GM18511 (cell line): Measurements from ENCODE around the gene B3GNT5.

Source experiments
- ATAC-seq: cut with Tn5 transposase; IDR thresholded peaks from one replicate; pipeline ENCODE4 v1.9.1; 2021; ENCODE audit warnings: mild to moderate bottlenecking, moderate library complexity; ENCODE audit not compliant: unreplicated experiment

Gene B3GNT5, protein sequence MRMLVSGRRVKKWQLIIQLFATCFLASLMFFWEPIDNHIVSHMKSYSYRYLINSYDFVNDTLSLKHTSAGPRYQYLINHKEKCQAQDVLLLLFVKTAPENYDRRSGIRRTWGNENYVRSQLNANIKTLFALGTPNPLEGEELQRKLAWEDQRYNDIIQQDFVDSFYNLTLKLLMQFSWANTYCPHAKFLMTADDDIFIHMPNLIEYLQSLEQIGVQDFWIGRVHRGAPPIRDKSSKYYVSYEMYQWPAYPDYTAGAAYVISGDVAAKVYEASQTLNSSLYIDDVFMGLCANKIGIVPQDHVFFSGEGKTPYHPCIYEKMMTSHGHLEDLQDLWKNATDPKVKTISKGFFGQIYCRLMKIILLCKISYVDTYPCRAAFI

DNA sequence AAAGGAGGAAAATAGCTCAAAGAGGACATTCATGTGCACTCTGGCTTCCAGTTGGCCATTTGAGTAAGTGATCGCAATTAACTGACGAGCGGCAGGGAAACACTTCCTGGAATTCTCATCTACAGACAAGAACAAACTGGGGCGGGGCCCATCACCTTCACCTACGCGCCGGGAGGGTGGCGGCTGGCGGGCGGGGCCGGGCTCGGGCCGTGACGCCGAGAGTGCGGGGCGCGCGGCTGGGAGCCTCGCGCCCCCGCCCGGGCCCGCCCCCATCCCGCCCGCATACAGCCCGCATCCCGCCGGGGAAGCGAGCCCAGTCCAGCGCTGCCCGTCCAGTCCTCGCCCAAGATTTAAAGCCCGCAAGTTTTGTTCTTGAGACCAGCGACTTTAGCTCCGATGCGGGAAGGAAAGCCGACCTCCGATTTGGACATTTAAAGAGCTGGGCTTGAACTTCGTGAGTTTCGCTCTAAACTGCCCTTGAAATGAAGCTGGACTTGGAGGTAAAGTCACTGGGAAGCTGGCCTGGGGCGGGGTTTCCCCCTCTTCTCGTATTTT, at the start of gene B3GNT5:
TSS of gene B3GNT5 (plus strand) at position 281 of the 555 bp plus-strand sequence. CDS start 16,546 bp downstream, outside the sequence.
- no peak for ATAC-seq

DNA sequence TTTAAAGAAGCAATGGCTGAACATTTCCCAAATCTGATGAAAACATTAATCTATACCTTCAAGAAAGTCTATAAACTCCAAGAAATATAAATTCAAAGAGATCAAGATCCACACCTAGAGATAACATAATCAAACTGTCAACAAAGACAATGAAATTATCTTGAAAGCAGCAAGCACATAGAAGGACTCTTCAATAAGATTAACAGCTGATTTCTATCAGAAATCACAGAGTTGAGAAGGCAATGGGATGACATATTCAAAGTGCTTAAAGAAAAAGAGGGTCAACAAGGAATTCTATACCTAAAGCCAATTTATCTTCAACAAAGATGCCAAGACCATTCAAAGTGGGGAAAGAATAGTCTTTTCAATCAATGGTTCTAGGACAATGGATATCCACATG, 49.4 kb upstream of the B3GNT5 start:
- ATAC-seq, result no peak

DNA sequence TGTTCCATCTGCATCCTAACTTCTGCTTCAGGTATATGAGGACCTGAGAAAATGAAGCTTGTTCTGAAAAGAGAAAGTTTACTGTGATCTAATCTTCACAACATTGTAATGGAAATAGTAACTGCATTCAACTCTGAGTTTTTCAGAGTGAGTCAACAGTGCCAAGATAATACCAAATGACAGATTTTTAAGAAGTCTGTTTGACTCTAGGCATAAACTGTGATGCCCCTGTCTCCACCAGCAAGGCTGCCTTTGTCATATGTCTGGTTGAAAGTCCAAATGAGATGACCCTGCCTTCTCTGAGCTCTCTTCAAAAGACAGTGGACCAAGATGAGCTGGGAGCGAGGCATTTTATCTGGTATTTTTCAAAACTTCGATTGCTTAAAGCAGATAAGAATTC, 44.8 kb upstream of the B3GNT5 start:
- no peak for ATAC-seq

DNA sequence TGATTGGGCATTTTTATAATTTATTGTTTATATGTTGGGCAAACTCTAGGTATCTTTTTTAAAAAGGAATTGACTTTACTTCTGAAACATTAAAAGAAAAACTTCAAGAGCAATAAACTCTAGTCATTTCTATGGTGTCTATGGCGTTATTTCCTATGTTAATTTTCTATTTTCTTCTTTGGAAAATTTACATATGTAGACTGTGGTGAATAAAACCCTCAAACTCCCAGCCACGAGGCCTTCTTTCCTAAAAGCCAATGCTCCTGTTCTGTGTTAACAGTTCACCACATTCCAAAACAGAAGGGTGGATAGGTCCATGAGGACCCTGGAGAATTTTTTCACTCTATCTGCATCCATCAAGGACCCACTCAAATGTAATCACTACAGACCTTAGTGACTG, 44.3 kb upstream of the B3GNT5 start:
- no peak for ATAC-seq

DNA sequence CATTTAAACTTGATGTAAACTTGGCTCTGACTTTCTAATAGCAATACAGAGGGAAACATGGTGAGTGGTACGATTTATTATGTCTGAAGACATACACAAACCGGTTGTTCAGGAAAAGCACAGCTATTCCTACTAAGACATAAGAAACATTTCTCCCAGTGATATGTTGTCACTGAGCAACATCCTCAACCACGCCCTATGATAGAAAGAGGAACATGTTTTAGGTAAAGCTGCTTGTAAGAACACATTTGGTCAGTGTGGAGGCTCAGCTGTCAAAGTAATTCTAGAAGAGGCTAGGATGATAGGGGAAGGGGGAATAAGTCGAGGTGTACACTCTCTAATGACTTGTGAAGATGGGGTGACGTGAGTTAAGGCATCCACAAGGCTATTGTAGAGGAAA, 42.7 kb upstream of the B3GNT5 start:
- ATAC-seq, result no peak

DNA sequence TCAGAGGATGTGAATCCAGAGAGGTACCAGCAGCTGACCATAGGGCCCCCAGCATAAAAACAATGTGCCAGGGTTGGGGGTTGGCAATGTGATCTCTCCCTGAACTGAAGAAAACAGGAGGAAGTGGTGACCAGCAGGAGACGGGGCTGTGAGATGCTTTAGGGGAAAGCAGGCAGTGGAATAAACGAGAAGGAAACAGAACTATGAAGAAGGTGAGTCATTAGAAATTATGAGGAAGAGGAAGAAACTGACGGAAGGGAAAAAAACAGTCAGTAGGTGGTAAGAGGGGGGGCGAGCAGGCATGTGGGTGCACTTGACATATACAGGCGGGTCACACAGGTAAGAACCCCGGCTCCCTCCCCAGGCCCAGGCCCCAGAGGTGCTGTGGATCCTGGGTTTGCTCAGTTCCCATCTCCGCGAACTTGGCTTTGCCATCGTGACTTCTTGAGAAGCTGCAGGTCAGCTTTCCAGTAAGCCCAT, 42.2 kb upstream of the B3GNT5 start:
- ATAC-seq, result no peak

DNA sequence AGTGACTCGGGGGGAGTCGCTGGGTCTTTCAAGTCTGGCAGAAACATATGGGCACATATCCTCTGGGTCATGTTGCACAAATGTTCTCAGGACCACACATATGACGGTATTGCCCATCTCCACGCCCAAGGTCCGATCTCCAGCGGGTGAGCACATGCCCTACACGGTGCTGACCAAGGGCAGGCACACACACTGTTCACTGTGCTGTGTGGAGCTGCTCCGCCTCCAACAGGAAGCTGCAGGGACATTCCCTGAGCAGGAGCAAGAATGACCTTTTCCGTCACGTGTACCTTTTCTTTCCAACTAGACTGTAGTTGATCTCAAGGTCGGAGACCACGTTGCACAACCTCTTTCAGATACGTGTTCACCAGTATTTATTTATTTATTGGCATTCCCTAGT, 41.7 kb upstream of the B3GNT5 start:
- ATAC-seq, result no peak

DNA sequence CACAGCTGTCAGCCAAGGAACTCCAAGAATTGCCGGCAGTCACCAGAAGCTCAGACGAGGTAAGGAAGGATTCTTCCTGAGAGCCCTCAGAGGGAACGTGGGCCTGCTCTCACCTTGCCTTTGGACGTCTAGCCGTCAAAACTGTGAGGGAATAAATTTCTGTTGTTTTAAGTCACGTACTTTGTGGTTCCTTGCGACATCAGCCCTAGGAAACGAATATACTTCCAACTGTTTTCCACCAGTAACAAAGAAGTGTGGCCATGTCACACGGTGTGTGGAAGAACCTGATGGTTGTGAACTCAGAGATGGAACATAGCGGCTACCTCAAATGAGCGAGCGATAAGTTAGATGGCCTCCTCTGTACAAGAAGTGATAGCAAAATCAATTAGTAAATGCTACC, 41.0 kb upstream of the B3GNT5 start:
- ATAC-seq, result no peak

DNA sequence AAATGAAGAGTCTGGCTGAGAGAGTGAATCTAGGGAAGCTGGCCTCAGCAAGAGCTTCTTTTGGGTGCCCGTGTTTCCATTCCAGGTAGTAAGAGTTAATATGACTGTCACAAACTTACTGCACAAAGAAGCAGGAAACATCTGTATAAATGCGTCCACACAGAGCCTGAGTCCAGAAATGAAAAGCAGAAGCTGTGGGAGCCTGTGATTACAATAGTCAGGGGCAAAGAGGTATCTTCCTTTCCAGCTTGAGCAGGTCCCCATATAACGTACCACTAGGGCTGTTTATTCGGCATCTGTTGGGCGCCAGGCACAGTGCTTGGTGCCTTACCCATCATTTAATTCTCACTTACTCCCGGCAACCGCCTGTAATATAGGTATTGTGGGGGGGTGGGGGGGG, 40.5 kb upstream of the B3GNT5 start:
- ATAC-seq, result no peak

DNA sequence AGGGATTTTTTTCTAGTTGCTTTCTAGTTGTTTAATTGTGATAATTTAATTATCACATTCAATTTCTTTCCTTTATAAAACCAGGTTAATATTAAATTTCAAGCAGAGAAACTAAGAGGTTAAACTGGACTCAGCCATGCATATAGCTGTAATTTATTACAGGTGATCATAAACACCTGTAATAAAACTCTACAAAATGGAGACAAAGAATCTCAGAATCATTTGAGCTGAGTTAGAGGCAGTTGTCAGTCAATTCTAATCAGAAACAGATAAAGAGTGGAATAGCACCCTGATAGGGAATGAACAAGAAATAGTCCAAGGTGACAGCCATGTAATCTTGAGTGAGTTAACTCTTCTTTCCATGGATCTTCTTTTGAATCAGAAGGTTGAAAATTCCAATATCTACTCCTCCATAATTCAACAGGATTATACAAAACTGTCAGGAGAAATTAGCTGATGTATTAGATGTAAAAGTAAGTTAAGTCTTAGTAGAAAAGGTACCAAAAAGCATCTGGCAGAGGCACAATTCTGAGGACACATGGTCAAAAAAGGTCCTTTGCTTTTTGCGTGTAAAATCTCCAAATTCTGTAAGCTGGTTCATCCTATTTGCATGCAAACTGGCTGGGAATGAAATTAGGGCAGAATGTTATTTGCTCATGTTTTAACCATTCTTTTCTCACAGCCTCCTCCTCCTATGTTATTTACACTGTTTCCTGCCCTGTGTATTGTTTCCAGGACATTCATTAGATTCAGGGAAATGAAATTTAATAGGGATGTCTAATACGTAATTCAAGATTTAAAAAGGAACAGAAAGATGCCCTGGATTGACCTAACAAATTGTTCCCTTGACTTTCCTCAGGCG, 39.4 kb upstream of the B3GNT5 start:
- no peak for ATAC-seq

DNA sequence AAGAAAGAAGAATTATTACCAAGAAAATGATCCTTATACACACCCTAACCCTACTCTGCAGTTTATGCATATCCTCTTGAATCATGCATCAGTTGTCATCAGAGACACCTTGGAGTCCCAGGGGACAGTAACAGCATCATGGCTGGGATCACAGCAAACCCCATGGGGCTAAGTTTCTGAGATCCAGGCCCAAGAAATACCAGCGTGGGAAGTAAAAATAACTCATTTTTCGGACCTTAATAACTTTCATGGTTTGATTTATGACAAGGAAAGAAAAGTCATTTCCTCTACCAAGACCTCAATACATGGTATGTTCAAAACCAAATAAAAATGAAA, 38.8 kb upstream of the B3GNT5 start:
- no peak for ATAC-seq

DNA sequence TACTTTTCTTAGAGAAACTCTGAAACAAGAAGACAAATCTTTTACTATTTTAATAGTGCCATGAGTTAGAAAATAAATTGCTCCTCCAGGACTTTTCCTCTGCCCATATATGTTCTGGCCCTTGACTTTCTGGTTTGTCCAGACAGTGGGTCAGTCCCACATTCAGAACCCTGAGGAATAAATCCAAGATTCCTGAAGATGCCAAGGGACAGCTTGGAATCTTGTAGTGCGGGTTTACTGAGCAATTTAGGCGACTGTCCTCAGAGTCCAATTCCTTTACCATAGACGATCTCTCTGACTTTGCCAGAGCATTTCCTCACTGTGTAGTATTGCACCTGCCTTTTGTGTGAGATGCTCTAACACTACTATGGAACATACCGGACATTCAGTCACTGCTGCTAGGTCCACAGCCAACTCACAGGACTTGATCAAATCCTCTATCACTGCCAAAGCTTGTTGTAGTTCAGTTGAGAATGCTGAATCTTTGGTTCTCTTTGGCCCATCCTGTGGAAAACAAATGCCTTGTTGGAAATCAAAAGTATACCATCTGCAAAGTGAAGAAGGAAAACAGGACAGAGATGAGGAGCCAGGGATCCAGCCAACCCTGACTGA, 37.4 kb upstream of the B3GNT5 start:
- no peak for ATAC-seq

DNA sequence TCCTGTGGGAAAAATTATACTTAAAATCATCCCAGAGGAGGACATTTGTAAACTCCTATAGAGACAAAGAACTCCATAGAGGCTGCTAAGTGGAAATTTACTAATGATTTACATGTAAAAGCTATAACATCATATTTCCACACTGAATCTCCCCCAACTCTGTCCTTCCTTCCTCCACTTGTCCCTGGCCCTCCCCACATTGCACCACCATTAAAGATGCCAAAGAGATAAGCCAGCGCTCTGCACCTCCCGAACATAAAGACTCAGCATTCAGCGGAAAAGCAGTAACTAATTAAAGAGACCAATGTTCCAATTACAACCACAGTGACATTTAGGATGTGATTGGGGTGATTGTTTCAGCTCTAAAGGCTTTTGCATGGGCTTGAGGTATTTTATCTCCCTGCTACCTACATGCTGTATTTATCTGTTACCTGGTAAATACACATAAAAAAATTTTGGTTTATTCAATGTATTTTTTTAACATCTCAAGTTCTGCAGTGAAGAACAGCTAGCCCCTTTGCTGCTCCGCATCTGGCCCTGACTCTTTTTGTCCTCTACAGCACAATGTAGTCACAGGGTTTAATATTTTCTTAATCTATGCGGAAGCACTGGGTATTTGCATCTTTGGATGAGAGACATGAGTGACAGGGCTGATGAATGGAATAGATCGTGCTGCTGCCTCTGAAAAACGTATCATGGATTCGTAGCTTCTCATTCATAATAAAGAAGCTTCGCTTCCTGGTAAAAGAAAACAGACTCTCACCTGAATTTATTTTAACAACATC, 35.3 kb upstream of the B3GNT5 start:
- no peak for ATAC-seq

DNA sequence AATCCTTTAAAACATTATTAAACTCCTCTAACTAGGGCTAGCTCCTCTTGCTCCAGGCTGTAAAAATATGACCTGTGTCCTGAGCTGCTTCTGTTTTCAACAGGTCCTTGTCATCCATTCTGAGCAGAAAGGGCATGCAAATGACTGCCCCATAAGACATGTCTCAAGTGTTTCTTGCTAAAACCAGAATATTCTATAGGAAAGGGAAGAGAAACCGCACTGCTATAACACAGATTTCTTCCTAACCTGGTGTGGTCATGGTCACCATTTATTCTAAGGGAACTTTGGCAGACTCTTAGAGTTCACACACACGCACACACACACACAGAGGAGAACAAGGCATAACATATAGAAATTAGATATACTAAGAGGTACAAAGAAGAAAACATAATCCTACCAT, 34.2 kb upstream of the B3GNT5 start:
- ATAC-seq, result no peak

DNA sequence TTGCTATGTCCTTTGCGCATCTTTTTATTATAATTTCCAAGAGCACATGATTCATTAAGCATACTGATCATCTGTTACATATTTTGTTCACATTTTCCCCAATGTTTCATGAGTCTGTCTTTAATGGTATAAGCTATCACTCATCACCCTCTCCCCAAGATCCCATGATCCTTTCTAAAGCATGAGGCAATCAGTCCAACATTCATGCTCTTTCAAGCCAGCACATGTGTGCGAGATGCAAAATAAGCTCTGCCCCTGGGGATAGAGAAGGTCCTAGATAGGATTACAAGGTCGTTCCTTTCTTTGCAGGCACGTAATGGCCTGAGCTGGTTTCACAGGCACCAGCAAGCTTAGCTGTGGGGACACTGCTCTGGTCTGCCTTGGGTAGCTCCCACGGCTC, 32.2 kb upstream of the B3GNT5 start:
- ATAC-seq, result no peak

DNA sequence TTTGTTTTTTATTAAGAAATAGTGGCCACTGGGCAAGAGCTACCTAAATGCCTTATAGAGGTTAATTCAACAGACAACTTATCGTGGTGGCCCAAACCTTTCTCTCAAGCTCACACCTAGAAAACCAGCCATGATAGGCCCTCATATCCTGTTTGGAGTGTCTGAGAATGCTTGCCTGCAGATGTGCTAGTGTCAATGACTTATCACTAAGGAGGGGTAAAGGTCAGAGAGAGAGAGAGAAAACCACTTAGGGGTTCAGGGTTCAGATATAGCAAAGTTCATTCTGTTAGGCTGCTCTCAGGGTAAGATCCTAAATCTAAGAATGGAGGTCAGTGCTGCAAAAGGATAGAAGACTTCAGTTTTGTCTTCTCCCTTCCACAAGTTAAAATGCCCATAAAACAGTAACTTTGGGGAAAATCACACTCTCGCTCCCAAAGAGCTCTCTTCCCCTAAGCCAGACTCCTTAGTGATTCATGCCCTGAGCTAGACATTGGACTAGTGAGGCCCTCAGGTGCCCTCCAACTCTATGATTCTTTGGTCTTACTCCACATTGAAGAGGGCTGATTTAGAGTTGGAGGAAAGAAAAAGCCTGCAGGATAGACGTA, 30.3 kb upstream of the B3GNT5 start:
- no peak for ATAC-seq

DNA sequence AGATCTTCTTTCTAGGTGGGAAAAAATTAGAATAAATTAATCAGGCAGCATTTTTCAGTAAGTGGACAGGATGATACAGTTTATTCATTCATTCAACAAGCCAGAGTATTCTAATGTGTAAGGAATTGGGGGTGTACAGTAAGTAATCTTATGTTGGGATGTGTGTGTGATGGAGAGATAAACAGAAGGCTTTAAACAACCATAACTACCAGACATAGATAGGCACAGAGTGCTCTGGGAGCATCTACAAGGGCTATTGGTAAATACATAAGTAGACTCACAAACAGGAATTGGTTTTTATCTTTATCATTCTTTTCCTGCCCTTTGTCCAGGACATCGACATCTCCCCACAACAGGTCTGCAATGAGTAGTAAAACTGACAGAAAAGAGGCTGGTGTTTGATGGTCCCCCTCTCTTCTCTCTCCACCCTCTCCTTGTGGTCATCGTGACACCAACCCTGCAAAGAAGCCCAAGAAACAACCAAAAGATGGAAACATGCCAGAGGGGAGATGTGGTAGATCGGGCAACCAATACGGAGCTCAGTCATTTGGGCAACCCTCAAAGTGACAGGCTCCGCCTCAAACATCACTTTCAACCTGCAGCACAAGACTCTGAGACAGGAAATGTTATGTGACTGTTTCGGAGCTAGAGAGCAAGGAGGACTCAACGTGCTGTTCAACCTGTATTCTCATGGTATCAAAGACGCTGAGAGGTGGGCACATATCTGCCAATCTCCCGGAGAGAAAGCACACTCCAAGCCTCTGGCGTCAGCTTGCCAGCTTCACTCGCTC, 28.7 kb upstream of the B3GNT5 start:
- no peak for ATAC-seq

DNA sequence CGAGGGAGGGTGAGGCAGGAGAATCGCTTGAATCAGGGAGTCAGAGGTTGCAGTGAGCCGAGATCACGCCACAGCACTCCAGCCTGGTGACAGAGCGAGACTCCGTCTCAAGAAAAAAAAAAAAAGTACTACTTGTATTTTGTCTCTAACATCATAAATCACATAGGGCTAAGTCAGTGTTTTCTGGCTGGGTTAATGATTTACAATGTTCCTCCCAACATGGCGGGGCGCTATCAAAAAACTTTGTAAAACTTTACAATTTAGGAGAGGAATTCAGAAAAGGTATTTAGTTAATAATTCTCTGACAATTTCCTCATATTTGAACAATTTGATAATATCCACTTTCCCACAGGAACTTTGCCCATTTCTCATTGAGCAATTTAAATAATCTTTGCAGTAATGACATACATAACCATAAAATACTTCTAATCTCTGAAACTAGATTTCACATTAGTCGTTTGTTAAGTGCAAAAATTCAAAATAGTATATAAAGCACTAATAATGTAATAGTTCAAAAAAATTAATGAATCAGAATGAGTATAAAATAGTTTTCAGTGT, 26.6 kb upstream of the B3GNT5 start:
- no peak for ATAC-seq

DNA sequence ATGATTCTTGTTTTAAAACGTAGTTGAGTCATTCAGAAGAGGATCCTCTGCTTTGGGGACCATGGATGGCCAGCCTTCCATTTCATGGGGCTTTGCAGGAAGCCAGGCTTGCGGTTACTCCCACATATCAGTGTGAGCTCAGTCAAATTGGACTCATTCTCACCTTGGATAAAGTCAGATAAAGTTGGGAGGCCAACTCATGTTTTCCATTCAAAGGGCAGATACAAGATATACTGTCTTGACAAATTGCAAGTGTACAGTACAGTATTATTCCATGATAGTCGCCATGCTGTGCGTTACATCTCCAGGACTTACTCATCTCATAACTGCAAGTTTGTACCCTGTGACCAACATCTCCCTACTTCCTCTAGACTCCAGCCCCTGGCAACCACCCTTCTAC, 25.5 kb upstream of the B3GNT5 start:
- ATAC-seq, result no peak
